Measurements from ENCODE around the gene PIEZO2. TPM values are rescaled to one million over a fixed set of nuclear protein-coding genes. Genes with fewer than 3 reads are reported as not detected.
"Not testable (repeated sequence)": the region's sequence is repeated elsewhere in the genome, so short reads cannot be mapped to it uniquely, and the experiment has no call there.

PIEZO2 gene
- polyA plus RNA-seq, 1 experiment: 4.6 TPM

DNA sequence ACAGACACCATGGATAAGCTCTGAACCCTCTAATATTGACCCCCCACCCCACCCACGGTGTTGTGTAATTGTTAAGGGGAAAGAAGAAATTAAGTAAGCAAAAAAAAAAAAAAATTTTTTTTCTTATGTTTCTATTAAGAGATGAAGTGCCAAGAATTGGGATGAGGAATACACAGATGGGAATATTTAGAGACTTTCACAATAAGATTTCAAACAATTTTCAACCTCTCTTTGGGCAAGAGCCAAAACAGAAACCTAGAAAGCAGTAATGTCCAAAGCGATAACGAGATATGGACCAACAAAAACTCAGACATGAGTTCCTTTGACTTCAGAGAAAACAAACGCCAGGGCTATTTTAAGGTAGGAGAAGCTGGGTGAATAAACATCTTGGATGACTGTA, 14.4 kb downstream of the PIEZO2 start:
- CTCF ChIA-PET: no interaction called here
- POLR2A ChIA-PET: interaction anchor here (0.6 to 0.7 kb wide), 2 partner anchors 13 to 17 kb away, joined by 3 to 5 read pairs; no protein-coding TSS in a partner anchor
- no peak for TF ChIP-seq CTCF (IDR thresholded peaks at IDR 0.05; ENCODE audit: insufficient read depth, low read depth, low read length)
- DNase-seq (ENCODE audit: low read depth): no peak
- no peaks in the 10 kb centered on the region; the same call in 1 of the 2 replicates for H3K27me3 ChIP-seq (ENCODE audit: control insufficient read depth, insufficient read depth, low read length)
- no peaks in the 10 kb centered on the region for H3K36me3 ChIP-seq (ENCODE audit: control insufficient read depth, insufficient read depth, low read length)
- no peak overlapping the region for H3K4me3 ChIP-seq (ENCODE audit: low read depth, low read length)

DNA sequence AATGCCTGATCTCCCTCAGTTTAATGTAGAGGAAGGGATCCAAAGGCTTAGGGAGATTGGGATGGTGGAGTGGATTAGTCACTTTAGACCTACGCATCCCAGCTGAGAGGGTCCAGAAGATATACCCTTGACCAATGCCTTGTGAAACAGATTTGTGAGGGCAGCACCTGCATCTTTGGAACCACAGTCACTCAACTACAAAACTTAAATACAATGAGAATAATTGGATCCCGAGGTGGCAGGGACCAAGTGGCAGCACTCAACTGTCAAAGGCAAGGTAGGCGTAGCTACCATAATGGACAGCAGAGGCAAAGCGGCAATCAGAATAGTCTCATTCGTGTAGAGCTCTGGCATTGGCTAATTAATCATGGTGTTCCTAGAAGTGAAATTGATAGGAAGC, 20.3 kb downstream of the PIEZO2 start:
- H3K4me3 ChIP-seq (ENCODE audit: low read depth, low read length); H3K36me3 ChIP-seq (ENCODE audit: control insufficient read depth, insufficient read depth, low read length); DNase-seq (ENCODE audit: low read depth); POLR2A ChIA-PET; CTCF ChIA-PET; H3K27me3 ChIP-seq (ENCODE audit: control insufficient read depth, insufficient read depth, low read length): not testable (repeated sequence)

- Histone ChIP-seq H3K36me3 (ENCODE audit: control insufficient read depth, insufficient read depth, low read length) (no peaks in the 10 kb centered on the region), H3K27me3 (ENCODE audit: control insufficient read depth, insufficient read depth, low read length) (no peaks in the 10 kb centered on the region), H3K4me3 (ENCODE audit: low read depth, low read length) (no peak overlapping the region)
- ChIA-PET CTCF (no interaction called here), POLR2A (no interaction called here)
- DNase-seq (ENCODE audit: low read depth): no peak
- no peak for TF ChIP-seq CTCF (IDR thresholded peaks at IDR 0.05; ENCODE audit: insufficient read depth, low read depth, low read length)
Measured at GRCh38 chr18:11125492-11126315, 23.7 kb downstream of the PIEZO2 start.

DNA sequence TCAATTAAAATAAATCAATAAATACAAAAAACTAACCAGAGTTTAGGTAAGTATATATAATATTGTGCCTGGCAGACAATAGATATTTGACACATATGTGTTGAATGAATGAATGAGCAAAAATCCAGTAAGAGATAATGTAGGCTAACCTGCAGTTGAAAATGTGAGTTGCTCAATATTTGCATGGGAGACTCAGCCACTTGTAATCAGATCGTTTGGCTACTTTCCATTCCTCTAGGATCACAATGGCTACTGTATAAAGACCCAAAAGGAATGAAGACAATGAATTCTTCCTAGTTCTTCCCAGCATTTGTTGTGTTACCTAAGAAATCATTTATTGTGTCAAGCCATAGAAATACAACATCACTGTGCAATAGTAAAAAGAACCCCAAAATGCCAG, 25.3 kb downstream of the PIEZO2 start:
- Histone ChIP-seq H3K36me3 (ENCODE audit: control insufficient read depth, insufficient read depth, low read length) (no peaks in the 10 kb centered on the region), H3K27me3 (ENCODE audit: control insufficient read depth, insufficient read depth, low read length) (no peaks in the 10 kb centered on the region), H3K4me3 (ENCODE audit: low read depth, low read length) (no peak overlapping the region)
- ChIA-PET POLR2A (no interaction called here), CTCF (interaction anchor here (0.6 to 0.7 kb wide), 2 partner anchors 15 to 83 kb away, joined by 3 to 4 read pairs; no protein-coding TSS in a partner anchor)
- no peak for TF ChIP-seq CTCF (IDR thresholded peaks at IDR 0.05; ENCODE audit: insufficient read depth, low read depth, low read length)
- no peak for DNase-seq (ENCODE audit: low read depth)

DNA sequence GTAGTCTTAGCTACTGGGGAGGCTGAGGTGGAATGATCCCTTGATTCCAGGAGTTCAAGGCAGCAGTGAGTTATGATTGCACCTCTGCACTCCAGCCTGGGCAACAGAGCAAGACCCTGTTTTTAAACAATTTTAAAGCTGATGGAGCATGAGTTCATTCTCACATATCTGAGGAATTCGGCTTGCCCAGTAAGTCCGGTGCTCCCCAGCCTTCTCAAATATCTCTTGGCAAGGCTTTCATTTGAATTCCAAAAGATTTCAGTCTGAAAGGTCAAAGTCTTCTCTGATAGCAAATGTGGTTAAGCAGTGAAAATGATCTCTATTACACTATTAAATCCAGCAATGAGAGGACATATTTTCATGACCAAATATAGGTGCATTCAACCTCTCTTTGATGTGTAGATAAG, 27.9 kb downstream of the PIEZO2 start:
- H3K27me3 ChIP-seq (ENCODE audit: control insufficient read depth, insufficient read depth, low read length): no peaks in the 10 kb centered on the region
- TF ChIP-seq CTCF (IDR thresholded peaks at IDR 0.05; ENCODE audit: insufficient read depth, low read depth, low read length): no peak
- POLR2A ChIA-PET: interaction anchor here (0.6 kb wide), 1 partner anchor 13 kb away, joined by 3 read pairs; no protein-coding TSS in a partner anchor
- no peak overlapping the region for H3K4me3 ChIP-seq (ENCODE audit: low read depth, low read length)
- H3K36me3 ChIP-seq (ENCODE audit: control insufficient read depth, insufficient read depth, low read length): no peaks in the 10 kb centered on the region
- CTCF ChIA-PET: interaction anchor here (0.7 to 1.4 kb wide), 3 partner anchors 24 to 1252 kb away, joined by 3 to 6 read pairs (median 3); no protein-coding TSS in a partner anchor
- DNase-seq (ENCODE audit: low read depth): no peak

Measured in BJ (cell line).